Suppressor macrophage (primary cell): ENCODE measurements around the gene SLU7.

Source experiments
- DNase-seq, 4 experiments: peaks; one replicate each; pipeline ENCODE4 v3.0.0-alpha.2; 2020 to 2022

The SLU7 gene

DNA sequence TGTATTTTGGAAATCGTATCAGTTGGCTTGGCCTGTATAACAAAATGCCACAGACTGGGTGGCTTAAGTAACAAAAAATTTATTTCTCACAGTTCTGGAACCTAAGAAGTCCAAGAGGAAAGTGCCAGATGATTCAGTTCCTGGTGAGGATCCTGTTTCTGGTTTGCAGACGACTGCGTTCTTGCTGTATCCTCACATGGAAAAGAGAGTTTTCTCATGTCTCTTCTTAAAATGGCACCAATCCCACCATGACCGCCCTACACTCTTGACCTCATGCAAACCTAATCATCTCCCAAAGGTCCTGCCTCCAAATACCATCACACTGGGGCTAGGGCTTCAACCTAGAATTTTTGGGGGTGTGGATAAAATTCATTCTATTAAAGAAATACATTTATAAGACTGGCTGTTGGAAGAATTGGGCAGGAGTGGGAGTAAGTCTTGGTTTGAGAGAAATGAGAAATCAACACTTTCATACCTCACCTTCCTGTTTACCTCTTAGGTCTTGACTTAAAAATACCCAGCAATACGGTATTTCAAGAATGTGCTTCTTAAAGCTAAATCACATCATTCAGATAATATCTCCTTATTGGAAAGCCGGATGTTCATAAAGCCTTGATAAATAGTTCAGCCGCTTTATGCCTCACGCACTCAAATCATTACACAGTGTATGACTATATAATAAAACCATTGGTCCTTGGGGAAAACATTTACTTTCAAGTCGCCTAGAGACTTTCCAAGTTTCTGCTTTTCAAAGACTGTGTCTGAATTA, 31.5 kb upstream of the SLU7 start:
- no peak for DNase-seq

DNA sequence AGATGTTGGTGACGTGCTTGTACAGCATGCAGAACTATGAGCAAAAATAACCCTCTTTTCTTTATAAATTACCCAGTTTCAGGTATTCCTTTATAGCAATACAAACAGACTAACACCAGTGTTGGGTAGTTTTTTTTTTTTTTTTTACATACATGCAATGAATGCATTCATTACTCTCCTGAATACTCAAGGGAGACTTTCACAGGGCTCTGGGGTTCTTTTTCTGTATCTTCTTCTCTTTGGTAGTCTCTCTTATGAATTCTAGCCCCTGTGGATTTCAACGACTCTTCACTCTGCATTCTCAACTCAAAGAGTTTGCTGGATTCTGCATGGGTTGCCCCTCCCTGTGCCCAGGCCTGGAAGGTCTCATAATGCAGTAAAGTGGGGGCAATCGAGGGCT, 30.6 kb upstream of the SLU7 start:
- no peak for DNase-seq

- DNase-seq = no peak
Measured at GRCh38 chr5:160448886-160449285, 30.0 kb upstream of the SLU7 start.

- no peak for DNase-seq
Measured at GRCh38 chr5:160445751-160446150, 26.9 kb upstream of the SLU7 start.

DNA sequence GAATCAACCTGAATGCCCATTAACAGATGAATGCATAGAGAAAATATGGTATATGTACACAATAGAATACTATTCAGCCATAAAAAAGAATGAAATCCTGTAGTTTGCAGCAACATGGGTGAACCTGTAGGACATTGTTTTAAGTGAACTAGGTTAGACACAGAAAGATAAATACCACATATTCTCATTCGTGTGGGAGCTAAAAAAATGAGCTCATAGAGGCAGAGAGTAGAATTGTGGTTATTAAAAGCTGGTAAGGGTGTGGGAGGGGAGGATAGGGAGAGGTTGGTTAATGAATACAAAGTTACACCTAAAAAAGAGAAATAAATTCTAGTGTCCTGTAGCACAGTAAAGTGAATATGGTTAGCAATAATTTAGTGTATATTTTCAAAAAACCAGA, 26.3 kb upstream of the SLU7 start:
- DNase-seq = peak in 1 of 4 experiments; percentile 31

GRCh38 chr5:160444407-160444806, 25.5 kb upstream of the SLU7 start:
- DNase-seq = no peak

GRCh38 chr5:160442824-160443431, 24.0 kb upstream of the SLU7 start:
- no peak for DNase-seq

GRCh38 chr5:160441311-160441781, 22.5 kb upstream of the SLU7 start:
- no peak for DNase-seq

DNA sequence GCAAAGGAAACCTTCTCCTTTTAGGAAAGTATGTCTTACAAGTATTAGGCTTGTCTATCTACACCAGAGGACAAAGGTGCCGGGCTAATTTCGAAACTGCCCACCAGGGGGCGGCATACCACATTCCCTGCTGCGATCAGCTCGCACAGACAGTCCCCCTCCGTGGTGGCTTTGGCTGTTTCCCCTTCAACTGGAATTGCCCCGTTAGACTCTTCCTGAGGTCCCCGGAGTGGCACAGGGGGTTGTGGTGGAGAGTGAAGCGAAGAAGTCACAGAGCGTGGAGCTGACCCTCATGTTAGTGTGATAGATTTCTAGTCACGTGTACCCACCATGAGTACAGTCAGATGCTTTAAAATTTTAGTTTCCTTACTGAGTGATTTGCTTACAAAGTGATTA, 20.3 kb upstream of the SLU7 start:
- peak; percentile 87 to 96 (median 90) for DNase-seq

DNA sequence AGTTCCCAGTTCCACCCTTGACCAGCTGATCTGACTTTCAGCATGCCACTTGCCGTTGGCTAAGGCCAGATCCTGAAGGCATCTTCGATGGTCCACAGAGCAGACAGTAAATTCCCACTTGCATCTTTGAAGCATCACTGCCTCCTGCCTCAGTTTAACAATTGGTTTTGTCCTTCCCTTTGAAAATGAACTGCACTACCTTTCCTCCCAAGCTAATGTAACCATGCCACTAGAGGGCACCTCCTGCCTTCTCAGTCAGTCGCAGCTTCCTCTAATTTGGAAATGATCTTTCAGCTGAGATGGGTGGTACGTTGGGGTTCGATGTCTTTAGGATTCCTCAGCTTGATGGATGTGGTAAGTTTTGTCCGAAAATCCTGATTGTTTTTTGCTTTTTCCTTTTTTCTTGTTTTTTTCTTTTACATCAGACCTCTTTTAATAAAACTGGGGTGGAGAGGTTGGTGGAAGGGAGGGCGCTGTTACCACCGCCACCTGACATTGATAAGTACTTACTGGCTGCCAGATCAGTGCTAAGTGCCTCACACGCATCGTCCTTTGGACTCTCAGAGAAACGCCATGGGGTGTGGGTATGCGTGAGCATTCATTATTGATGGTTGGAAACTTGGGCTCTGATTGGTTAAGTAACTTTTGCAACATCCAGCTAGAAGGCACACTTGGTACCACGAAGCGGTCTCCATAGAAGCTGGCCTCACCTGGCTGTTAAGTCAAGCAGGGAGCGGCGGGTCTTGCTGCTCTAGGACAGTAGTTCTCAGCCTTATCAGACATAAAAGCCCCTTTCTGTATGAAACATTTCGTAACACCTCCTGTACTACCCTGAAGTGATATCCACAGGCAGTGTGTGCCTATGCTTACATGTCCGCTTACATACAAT, 19.7 kb upstream of the SLU7 start:
- DNase-seq = peak; percentile 68 to 87 (median 80)

DNA sequence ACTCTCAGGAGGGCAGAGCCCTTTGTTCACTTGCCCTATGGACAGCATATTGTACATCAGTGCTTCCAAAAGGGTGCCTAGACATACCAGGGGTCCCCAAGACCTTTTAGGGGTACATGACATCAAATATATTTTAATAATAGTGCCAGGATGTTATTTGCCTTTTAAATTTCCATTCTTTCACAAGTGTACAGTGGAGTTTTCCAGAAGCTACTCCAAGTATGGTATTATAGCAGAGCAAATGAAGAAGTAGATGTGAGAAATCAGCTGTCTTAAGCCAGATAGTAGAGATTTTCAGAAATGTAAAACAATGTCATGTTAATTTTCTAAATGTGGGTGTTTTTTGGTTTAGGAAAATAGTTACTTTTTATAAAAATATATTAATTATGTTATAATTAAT, 18.4 kb upstream of the SLU7 start:
- DNase-seq = peak in 1 of 4 experiments; percentile 28

- peak; percentile 64 to 80 (median 74) for DNase-seq
Measured at GRCh38 chr5:160436661-160437060, 17.8 kb upstream of the SLU7 start.

- DNase-seq = no peak
Measured at GRCh38 chr5:160436017-160436416, 17.1 kb upstream of the SLU7 start.

GRCh38 chr5:160435532-160435931, 16.7 kb upstream of the SLU7 start:
- peak in 3 of 4 experiments; percentile 40 to 64 (median 60) for DNase-seq

GRCh38 chr5:160434022-160434531, 15.2 kb upstream of the SLU7 start:
- no peak for DNase-seq

GRCh38 chr5:160432787-160433186, 13.9 kb upstream of the SLU7 start:
- no peak for DNase-seq

DNA sequence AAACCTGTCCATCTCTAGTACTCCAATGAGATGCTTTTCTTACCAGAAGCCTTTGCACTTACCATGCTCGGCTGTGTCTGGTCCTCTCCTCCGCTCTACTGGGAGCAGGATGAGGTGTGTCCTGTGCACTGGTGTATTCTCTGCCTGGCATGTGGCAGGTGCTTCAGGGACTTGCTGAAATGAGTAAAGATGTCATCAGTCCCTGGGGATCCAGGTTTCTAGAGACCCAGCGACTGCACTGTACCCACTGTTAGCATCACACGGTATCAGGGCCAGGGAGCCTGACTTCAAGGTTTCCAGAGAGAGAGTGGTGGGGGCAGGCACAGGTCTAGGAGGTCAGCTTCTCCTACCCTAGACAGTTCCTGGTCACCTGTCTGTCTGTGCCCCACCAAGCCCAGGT, 13.3 kb upstream of the SLU7 start:
- no peak for DNase-seq

DNA sequence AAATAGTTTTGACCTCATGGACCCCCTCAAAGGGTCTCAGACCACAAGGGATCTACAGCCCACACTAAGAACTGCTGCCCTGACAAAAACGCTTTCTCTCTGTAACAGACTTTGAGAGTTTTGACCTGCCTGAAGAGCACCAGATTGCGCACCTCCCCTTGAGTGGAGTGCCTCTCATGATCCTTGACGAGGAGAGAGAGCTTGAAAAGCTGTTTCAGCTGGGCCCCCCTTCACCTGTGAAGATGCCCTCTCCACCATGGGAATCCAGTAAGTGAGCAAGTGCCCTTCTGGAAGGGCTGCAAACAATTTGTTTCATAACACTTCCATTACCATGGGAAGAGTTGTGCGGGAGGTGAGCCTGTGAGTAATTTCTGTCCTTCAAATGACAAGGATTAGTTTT, 8.7 kb upstream of the SLU7 start:
- DNase-seq = no peak

DNA sequence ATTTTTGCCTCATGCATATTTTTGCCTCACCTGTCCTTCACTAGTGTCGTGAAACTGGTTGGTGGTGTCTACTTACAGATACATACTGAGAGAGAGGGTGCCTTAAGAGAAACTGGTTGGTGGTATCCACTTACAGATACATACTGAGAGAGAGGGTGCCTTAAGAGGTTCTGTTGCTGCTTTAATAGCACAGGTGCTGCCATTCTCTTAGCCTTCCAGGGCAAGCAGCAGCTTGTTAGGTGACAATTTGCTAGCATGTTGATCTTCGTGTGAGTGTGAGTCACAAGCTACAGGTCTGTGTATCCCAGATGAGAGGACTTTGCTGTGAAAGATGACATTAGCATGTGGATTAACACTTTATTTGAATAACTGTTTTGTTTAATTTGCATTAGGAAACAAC, 4.2 kb upstream of the SLU7 start:
- DNase-seq = no peak

GRCh38 chr5:160421625-160422258, 2.9 kb upstream of the SLU7 start, which contains the start of gene PTTG1:
Gene PTTG1, plus strand, starts transcription at chr5:160421855. Its CDS starts 458 bp downstream, at chr5:160422313.
- peak; percentile 96 to 98 (median 97) for DNase-seq

DNA sequence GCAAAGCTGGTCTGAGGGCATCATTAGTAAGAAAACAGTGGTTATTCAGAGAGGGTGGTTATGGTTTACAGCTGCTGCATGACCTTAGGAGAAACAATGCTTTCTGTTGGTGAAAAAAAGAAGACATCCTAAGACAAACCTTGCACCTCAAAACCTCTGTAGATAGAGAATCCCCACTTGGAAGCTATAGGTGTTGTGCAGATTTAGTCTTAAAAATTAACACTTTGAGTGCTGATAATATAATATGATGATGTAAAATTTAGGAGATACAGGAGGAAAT, 1.4 kb upstream of the SLU7 start:
- DNase-seq = no peak
